HG03039 (cell line): ENCODE data around the gene CDK17.
"Not testable (repeated sequence)": the region's sequence is repeated elsewhere in the genome, so short reads cannot be mapped to it uniquely, and the experiment has no call there.

Experiments
- ATAC-seq: cut with Tn5 transposase; IDR thresholded peaks from one replicate; pipeline ENCODE4 v1.9.1; 2021; ENCODE audit warnings: mild to moderate bottlenecking, moderate library complexity; ENCODE audit not compliant: unreplicated experiment

The CDK17 gene

DNA sequence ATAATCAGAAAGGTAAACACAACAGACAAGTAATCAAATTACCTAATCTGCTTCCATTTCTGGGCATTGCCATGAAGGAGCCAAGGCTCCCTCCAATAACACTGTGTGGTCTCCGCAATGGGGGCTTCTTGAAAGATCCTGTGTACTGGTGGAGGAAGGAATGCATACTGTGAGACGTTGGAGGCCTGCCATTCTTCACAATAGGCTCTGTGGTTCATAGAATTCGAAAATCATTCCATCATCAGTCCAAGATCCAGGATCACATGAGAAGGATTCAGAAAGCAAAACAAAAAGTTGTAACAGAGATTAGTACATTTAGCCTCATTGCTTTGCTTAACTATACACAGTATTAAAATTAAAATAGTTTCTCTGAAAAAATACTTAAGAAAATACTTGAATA, 76.3 kb downstream of the CDK17 start:
- ATAC-seq, result no peak

GRCh38 chr12:96322720-96323119, 77.5 kb downstream of the CDK17 start:
- ATAC-seq, result no peak

DNA sequence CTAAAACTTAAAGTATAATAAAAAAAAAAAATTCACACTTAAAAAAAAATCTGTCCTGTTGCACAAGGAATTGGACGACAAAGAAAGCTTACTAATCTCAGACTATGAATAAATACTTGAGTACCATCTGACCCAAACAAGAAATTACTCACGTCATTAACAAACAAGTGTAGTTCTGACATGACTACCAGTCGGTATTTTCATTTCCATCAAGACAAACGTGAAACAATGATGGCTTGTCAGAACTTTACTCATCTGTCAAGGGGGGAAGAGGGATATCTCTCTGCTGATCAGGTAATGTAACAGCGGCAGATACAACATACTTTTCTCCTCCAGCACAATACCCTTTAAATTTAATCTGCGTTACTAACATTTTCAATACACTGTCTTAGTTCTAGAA, 78.3 kb downstream of the CDK17 start:
- no peak for ATAC-seq

- not testable (repeated sequence) for ATAC-seq
Observed at GRCh38 chr12:96317801-96318200, 82.4 kb downstream of the CDK17 start.

- ATAC-seq, result not testable (repeated sequence)
Observed at GRCh38 chr12:96315741-96316481, 84.3 kb downstream of the CDK17 start.

GRCh38 chr12:96314723-96315122, 85.5 kb downstream of the CDK17 start:
- no peak for ATAC-seq

GRCh38 chr12:96313606-96314005, 86.6 kb downstream of the CDK17 start:
- ATAC-seq, result no peak

DNA sequence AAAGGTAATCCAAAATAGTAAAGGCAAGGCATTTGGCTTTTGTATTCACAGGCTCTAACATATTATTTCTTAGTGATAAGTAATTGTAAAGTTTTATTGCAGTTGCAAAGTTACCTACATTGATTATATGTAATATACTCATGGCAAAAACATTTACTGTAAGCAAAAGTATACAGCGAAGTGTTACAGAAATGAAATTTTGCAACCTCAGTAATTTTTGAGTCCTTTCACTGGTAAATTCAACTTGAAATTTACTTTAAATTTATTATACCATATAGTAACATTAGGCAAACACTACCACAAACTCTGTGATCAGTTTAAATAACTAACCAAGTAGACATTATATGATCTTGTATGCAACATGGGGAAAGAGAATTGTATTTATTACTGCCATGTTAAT, 89.0 kb downstream of the CDK17 start:
- ATAC-seq, result no peak

DNA sequence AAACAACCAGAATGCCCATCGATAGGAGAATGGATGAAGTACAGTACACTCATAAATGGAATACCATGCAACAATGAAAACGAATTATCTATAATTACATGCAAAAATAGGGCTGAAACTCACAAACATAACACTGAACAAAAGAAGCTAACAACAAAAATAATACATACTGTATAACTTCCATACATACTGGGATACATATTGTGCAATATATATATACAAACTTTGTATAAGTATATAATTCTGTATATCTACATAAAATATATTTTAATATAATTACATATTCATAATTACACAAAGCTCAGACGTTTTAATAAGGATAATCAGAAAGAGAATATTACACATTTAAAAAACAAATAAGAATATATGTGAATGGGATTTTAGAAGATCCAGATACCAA, 90.2 kb downstream of the CDK17 start:
- ATAC-seq, result no peak

DNA sequence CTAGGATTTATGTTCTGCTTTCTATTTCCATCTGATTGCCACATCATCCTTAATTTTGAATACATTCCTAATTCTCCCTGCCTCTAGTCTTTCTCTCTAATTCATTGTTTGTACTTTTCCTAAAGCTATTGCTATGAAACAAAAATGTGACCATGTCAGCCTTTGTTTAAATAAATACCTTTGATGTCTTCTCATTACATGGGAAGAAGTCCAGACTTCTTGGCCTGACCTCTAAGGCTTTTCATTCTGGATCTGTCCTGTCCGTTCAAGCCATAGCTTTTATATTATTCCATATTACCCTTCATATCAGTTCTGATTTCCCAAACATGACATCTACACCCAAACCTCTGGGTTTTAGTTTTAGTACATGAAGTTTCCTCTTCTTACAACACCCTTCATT, 91.4 kb downstream of the CDK17 start:
- no peak for ATAC-seq

GRCh38 chr12:96305665-96306064, 94.6 kb downstream of the CDK17 start:
- no peak for ATAC-seq

DNA sequence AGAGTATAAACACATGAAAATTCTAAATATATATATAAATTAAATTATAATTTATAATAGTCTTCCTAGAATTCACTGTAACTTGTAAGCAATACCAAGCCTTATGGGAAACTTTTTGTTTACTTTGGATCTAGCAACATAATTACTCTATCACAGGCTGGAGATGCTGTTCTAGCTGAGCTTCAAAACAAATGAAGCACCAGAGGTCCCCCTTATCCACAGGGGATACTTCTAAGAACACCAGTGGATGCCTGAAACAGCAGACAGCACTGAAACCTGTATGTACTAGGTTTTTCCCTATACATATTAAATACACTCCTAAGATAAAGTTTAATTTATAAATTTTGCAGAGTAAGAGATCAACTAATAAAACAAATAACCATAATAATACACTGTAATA, 96.6 kb downstream of the CDK17 start:
- ATAC-seq, result no peak

DNA sequence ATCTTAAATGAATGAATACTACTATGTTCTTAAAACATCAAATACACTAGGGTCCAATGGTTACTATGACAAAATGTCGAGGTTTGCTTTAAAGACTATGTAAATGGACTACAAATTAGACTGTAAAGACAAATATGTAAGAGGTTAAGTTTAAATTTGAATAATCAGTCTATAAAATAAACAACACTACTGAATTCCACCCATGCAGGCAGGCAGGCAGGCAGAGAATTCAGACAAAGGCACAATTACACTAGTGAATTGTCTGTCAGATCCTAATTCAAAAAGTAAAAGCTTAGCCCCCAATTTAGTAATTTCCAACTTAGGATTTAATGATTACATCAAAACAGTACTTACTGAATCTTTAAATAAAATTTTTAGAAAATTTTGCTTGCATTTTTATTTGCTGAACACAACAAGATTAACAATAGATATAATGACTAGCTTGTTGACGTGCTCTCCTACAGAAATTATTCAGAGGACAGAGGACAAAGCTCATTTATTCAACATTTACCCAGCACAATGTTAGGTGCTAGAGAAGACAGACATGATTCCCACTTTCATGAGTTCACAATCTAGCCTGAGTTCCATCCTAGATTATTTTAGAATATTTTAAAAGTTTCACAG, 97.4 kb downstream of the CDK17 start:
- no peak for ATAC-seq

GRCh38 chr12:96301732-96302131, 98.5 kb downstream of the CDK17 start:
- no peak for ATAC-seq

DNA sequence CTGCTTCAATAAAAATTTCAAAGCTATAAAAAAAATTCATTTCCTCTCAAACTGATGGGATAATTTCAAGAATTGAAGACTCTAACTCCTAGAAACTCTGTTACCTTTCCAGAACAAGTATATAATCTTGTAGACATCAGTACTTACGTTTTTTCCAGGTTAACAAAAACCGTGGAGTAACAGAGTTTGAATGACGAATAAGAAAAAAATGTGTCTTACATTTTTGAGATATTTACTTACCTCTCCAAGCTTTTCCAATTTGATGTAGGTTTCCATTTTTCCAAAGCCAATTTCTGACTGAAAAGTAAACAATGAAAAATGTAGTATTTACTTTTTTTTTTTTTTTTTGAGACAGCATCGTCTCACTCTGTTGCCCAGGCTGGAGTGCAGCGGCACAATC, 100.2 kb downstream of the CDK17 start:
- no peak for ATAC-seq

DNA sequence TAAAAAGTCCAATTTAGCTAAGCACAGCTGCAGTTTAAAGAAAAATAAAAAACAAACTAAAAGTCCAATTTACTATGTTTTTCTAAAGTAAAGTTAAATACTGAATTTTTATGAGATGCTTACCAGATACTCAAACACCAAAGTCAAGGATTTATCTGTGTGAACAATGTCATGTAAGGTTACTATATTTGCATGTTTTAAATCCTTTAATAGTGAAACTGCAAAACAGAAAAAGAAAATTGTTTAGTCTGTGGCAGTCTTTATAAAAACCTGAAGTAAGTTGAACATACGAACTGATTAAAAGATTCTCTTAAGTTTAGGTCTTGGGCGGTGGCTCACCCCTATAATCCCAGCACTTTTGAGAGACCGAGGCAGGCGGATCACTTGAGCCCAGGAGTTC, 102.7 kb downstream of the CDK17 start:
- ATAC-seq, result no peak

- no peak for ATAC-seq
Observed at GRCh38 chr12:96295532-96296160, 104.6 kb downstream of the CDK17 start.

DNA sequence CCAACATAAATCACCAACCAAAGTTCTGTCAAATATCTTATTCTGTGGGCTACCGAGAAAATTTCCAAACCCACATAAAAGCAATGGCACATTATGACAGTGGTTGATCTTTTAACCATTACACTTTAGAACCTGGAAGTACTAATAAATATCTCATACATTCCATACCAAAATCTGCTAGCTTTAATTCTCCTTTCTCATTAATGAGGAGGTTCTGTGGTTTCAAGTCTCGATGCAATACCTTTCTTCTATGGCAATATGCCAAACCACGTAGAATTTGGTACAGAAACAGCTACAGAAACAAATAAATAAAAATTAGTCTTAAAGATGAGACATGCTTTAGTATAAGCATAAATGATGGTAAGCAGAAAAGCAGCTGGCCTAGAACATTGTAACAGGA, 105.4 kb downstream of the CDK17 start:
- ATAC-seq, result no peak

DNA sequence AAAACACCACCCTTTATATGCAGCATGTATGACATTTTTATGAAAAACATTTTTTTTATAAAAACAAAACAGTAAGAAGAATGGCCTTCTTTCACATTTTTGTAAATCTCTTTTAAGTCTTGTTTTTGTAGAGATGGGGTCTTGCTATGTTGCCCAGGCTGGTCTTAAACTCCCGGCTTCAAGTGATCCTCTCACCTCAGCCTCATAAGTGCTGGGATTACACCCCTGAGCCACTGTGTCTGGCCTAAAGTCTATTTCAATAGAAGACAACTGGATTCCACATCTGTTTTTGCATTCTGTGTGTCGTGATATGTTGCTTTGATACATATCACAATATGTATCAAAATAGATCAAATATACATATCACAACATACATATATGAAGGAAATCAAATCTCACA, 107.1 kb downstream of the CDK17 start:
- no peak for ATAC-seq

- no peak for ATAC-seq
Observed at GRCh38 chr12:96289067-96289466, 111.2 kb downstream of the CDK17 start.

DNA sequence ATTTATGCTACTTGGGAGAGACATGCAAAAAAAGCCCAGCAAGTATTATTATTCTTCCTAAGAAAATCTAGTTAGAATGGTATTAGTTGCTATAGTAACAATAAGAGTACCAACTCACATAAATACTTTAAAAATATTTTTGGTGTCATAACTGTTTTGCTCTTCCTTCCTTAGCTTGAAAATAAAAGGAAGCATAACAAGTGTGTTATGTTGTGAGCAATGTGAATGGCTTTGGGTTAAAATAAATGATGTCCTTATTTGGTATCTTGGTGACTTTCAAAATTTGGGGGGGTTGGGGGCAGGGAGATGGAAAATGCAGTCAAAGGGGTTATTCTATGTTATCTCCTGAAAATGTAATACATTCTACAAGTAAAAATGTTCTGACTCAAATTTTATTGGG, 115.1 kb downstream of the CDK17 start:
- no peak for ATAC-seq

GRCh38 chr12:96274331-96274730, 125.9 kb downstream of the CDK17 start:
- no peak for ATAC-seq
